Parathyroid adenoma (tissue), 2 donors: ENCODE data around the gene ONECUT3.

Source experiments
- H2AFZ ChIP-seq: fragments of 300-600 bp; sonication (generic); one replicate; pipeline ENCODE4 v1.7.0; 2017; ENCODE audit warnings: antibody characterized with exemption, mild to moderate bottlenecking
- H3K27ac ChIP-seq: fragments of 300-600 bp; sonication (generic); one replicate; pipeline ENCODE4 v1.7.0; 2017
- H3K27me3 ChIP-seq: fragments of 300-600 bp; sonication (generic); one replicate; pipeline ENCODE4 v1.7.0; 2017; ENCODE audit warnings: low read length; ENCODE audit not compliant: control insufficient read depth, insufficient read depth
- H3K36me3 ChIP-seq: fragments of 300-600 bp; sonication (generic); one replicate; pipeline ENCODE4 v1.7.0; 2017; ENCODE audit warnings: low read length; ENCODE audit not compliant: control insufficient read depth, insufficient read depth
- H3K4me1 ChIP-seq: fragments of 300-600 bp; sonication (generic); one replicate; pipeline ENCODE4 v1.7.0; 2017; ENCODE audit warnings: control low read depth
- H3K4me2 ChIP-seq: fragments of 300-600 bp; sonication (generic); one replicate; pipeline ENCODE4 v1.7.0; 2017; ENCODE audit warnings: low read length
- H3K4me3 ChIP-seq: fragments of 300-600 bp; sonication (generic); one replicate; pipeline ENCODE4 v1.7.0; 2017; ENCODE audit warnings: low read depth, low read length
- H3K79me2 ChIP-seq: fragments of 300-600 bp; sonication (generic); one replicate; pipeline ENCODE4 v1.7.0; 2017; ENCODE audit warnings: control low read depth
- H3K9ac ChIP-seq: fragments of 300-600 bp; sonication (generic); one replicate; pipeline ENCODE4 v1.7.0; 2017; ENCODE audit warnings: mild to moderate bottlenecking
- H3K9me3 ChIP-seq: fragments of 300-600 bp; sonication (generic); one replicate; pipeline ENCODE4 v1.7.0; 2017; ENCODE audit warnings: low read length; ENCODE audit not compliant: control insufficient read depth
- TF ChIP-seq, protein P1 (sequence below): fragments of 300-600 bp; sonication (generic); IDR thresholded peaks from one replicate; pipeline ENCODE4 v1.7.0; 2017; ENCODE audit warnings: antibody characterized with exemption, mild to moderate bottlenecking
- donor health status: primary hyperparathyroidism.

The ONECUT3 gene

DNA sequence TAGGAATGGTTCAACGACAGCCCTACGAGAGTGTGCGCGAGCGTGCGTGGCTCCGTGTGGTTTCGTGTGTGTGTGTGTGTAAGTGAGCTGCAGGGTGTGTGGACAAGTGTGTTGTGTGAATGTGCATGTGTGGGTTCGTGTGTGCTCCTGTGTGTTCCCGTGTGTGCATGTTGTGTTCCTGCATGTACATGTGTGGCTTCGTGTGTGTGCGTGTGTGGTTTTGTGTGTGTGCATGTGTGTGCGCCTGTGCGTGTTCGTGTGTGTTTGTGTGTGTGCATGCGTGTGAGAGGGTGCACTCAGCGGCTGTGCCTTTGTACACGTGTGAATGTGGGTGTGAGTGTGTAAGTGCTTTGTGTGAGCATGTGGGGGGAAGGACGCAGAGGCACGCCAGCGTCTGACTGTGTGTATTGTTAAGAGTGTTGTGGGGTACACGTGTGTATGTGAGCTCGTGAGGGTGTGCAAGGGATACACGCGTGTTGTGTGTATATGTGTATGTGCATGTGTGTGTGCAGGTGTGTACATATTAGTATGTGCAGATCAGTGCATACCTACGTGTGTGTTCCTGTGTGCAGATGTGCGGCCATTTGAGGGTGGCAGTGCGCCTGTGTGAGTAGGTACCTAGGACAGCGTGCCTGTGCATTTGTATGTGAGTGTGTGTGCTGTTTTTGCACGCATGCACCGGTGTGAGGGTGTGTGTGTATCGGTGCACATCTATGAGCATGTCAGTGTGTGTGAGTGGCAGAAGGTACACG is 24.3 kb upstream of the ONECUT3 start:
- no peak overlapping the region for H3K9ac ChIP-seq
- H3K9me3 ChIP-seq: no peaks in the 10 kb centered on the region
- H3K27me3 ChIP-seq: no peaks in the 10 kb centered on the region
- peaks cover 3% of the 10 kb centered on the region for H3K4me1 ChIP-seq
- H3K79me2 ChIP-seq: no peaks in the 10 kb centered on the region
- no peak overlapping the region for H2AFZ ChIP-seq
- no peak overlapping the region for H3K27ac ChIP-seq
- no peaks in the 10 kb centered on the region for H3K36me3 ChIP-seq
- no peak overlapping the region for H3K4me2 ChIP-seq
- TF ChIP-seq, protein P1, sequence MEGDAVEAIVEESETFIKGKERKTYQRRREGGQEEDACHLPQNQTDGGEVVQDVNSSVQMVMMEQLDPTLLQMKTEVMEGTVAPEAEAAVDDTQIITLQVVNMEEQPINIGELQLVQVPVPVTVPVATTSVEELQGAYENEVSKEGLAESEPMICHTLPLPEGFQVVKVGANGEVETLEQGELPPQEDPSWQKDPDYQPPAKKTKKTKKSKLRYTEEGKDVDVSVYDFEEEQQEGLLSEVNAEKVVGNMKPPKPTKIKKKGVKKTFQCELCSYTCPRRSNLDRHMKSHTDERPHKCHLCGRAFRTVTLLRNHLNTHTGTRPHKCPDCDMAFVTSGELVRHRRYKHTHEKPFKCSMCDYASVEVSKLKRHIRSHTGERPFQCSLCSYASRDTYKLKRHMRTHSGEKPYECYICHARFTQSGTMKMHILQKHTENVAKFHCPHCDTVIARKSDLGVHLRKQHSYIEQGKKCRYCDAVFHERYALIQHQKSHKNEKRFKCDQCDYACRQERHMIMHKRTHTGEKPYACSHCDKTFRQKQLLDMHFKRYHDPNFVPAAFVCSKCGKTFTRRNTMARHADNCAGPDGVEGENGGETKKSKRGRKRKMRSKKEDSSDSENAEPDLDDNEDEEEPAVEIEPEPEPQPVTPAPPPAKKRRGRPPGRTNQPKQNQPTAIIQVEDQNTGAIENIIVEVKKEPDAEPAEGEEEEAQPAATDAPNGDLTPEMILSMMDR: no peak
- H3K4me3 ChIP-seq: no peak overlapping the region

DNA sequence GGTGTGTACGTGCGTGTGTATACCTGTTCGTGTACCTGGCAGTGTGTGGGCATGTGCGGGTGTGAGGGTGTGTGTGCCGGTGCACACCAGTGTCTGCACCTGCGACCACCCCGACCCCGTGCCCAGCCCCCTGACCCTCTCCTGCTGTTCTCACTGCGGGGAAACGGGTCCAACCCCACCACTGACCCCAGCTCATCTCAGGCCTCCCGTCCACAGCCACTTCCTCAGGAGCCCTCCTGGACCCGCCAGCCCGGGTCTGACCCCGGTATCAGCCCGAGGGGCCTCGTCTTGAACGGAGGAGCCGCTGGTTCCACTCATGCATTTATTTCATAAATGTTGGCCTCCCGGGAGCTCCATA is 23.8 kb upstream of the ONECUT3 start:
- Histone ChIP-seq H3K4me2 (no peak overlapping the region), H3K4me3 (no peak overlapping the region), H3K36me3 (no peaks in the 10 kb centered on the region), H3K79me2 (no peaks in the 10 kb centered on the region), H3K27me3 (no peaks in the 10 kb centered on the region), H2AFZ (no peak overlapping the region), H3K4me1 (peaks cover 3% of the 10 kb centered on the region), H3K9me3 (no peaks in the 10 kb centered on the region), H3K9ac (no peak overlapping the region), H3K27ac (no peak overlapping the region)
- TF ChIP-seq, protein P1: no peak

DNA sequence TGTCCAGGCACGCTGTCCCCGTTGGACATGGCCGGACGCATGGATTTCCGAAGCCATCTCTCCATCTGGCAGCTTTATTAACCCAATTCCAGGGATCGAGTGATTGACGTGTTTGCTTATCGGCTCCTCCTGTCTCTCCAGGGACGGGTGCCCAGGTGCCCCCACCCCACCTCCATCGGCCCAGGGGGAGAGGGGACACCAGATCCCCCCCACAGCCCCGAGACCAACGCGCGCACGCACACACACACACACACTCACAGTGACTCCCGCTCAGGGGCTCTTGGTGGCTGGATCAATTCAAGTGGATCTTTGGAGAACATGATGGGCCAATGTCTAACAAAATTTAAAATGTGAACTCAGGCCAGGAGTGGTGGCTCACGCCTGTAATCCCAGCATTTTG is 23.1 kb upstream of the ONECUT3 start:
- Histone ChIP-seq H3K4me1 (peaks cover 3% of the 10 kb centered on the region), H3K9me3 (no peaks in the 10 kb centered on the region), H3K79me2 (no peaks in the 10 kb centered on the region), H3K4me2 (no peak overlapping the region), H3K9ac (no peak overlapping the region), H3K4me3 (no peak overlapping the region), H3K27ac (no peak overlapping the region), H3K27me3 (no peaks in the 10 kb centered on the region), H3K36me3 (no peaks in the 10 kb centered on the region), H2AFZ (no peak overlapping the region)
- TF ChIP-seq, protein P1: no peak

DNA sequence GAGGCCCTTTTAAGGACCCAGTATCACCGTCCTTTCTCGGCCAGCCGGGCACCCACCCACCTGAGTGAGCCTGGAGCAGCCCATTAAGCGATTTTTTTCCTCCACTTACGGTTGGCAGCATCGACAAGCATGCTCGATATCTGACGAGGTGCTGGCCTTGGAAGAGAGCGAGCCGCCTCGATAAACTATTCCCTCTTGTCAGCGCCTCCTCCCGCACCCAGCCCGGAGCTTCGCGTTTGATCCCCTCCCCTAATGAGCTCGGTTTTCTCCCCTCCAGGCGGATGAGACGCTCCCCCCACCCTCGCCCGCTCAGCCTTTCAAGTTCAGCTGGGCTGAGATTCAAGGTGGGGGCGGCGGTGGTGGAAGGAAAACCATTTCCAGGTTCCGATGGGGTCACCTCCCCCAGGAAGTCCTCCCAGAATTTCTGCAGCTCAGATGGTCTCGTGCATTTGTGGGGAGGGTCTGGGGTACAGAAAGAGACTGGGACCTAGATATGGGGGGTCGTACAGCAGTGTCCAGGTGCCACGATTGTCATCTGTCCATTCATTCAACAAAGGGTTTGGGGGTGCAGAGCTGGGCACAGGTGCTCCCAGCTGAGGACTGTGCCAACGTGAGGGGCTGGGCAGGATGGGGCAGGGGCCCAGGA is 18.9 kb upstream of the ONECUT3 start:
- H3K9ac ChIP-seq: no peak overlapping the region
- H3K79me2 ChIP-seq: no peaks in the 10 kb centered on the region
- H3K4me2 ChIP-seq: no peak overlapping the region
- no peak overlapping the region for H3K4me3 ChIP-seq
- no peaks in the 10 kb centered on the region for H3K9me3 ChIP-seq
- H3K27ac ChIP-seq: no peak overlapping the region
- no peaks in the 10 kb centered on the region for H3K4me1 ChIP-seq
- no peak overlapping the region for H2AFZ ChIP-seq
- no peaks in the 10 kb centered on the region for H3K27me3 ChIP-seq
- H3K36me3 ChIP-seq: no peaks in the 10 kb centered on the region
- TF ChIP-seq, protein P1: no peak

DNA sequence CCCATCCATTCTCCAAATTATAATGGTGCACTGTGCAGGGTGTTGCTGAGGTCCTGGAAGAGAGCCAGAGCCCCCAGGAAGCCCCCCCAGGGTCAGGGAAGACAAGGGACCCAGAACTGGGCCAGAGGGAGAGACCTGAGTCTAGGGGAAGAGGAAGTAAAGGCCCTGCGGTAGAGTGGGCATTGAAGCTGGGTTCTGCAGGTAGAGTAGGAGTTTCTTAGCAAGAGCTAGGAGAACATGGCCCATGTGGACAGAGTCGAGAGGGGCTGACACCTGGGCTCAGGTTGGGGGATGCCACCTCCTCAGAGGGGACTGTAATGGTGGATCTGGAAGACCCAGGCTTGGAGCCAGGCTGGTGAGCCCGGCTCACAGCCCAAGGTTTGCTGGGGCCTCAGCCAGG is 17.0 kb upstream of the ONECUT3 start:
- Histone ChIP-seq H3K4me2 (no peak overlapping the region), H3K4me1 (no peaks in the 10 kb centered on the region), H3K4me3 (no peak overlapping the region), H3K27me3 (no peaks in the 10 kb centered on the region), H3K9ac (no peak overlapping the region), H3K9me3 (no peaks in the 10 kb centered on the region), H3K27ac (no peak overlapping the region), H3K79me2 (no peaks in the 10 kb centered on the region), H3K36me3 (no peaks in the 10 kb centered on the region), H2AFZ (no peak overlapping the region)
- TF ChIP-seq, protein P1: no peak
